GM21526 (cell line): ENCODE data around the gene ARMC6.

Experiments
- ATAC-seq: cut with Tn5 transposase; IDR thresholded peaks from one replicate; pipeline ENCODE4 v1.9.1; 2021; ENCODE audit warnings: moderate library complexity; ENCODE audit not compliant: unreplicated experiment, low FRiP score

Gene ARMC6

DNA sequence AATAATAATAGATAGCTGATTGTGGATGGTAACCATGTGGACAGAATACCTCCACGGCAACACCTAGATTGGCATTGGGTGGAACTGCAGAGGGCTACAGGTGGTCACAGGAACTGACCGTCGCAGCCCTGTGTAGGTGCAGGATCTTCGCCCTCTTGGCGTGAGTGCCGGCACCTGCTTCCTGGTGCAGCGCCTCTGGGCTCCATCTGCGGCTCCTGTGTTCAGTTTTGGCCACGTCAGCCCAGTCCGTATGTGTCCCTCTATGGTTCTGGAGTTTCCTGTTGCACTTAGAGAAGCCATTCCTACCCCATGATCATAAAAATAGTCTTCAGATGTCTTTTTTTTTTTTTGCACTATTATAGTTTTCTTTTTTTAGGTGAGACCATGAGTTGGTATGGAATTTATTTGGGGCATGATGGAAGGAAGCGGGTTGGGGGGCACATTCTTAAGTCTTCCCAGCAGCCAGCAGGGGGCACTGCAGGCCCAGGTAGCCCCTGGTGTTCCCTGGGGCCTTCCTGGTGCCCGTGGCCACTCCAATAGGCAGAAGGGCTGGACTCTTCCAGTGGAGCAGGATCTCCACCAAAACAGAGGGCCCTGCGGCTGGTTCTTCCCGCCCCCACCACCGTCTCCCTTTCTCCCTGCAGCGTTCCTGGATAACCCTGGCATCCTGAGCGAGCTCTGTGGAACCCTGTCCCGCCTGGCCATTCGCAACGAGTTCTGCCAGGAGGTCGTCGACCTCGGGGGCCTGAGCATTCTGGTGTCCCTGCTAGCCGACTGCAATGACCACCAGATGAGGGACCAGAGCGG is 20.3 kb downstream of the ARMC6 start:
- ATAC-seq: no peak

DNA sequence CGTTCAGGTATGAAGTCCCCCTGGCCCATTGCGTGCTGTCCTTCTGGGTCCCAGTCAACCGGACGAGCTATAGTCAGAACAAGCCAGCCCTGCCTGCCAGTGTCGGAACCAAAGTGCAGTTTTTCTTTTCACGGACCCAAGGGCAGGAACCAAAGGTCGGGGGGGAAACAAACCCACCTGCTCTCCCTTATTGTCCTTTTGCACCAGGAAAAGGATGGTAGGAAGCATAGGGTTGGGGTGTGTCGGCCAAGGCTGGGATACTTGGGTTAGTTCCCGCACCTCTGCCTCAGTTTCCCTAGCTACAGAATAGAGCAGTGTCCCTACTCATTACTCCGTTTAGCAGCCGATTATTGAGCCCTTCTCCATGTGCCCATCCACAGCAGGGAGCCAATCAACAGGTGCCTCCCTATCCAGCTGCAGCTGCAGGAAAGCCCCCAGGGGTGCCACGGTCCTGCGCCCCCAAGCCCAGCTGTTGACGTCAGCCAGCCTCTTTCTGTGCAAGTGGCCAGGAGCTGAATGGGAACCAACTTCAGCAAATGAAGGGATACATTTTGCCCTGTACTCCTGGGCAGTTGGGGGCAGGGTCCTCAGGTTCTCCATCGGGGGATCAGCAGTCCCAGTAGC is 21.0 kb downstream of the ARMC6 start:
- no peak for ATAC-seq

- no peak for ATAC-seq
Measured at GRCh38 chr19:19054939-19055440, 21.6 kb downstream of the ARMC6 start.

DNA sequence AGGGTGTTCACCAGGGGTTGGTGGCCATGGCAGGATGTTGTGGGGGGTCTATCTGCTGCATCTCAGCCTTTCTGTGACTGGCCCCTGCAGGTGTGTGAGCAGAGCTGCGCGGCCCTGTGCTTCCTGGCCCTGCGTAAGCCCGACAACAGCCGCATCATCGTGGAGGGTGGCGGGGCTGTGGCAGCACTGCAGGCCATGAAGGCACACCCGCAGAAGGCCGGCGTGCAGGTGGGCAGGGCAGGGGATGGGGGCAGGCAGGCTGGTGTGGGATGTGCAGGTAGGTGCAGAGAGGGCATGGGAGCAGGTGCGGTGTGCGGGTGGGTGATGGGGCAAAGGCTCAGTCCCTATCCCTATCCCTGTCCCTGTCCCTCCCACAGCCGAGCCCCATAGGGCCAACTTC is 22.3 kb downstream of the ARMC6 start:
- no peak for ATAC-seq

GRCh38 chr19:19056636-19057275 is 23.4 kb downstream of the ARMC6 start:
- no peak for ATAC-seq

DNA sequence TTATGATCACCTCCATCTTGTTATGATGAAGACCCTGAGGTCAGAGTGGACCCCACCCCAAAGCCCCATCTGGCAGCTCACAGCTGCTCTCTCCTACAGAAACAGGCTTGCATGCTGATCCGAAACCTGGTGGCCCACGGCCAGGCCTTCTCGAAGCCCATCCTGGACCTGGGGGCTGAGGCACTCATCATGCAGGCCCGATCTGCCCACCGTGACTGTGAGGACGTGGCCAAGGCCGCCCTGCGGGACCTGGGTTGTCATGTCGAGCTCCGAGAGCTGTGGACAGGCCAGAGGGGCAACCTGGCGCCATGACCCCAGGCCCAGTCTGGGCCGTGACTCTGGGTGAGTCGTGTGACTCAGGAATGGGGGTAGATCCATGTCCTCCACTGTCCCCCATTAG is 23.9 kb downstream of the ARMC6 start:
- no peak for ATAC-seq

- ATAC-seq: no peak
Measured at GRCh38 chr19:19057720-19058119, 24.3 kb downstream of the ARMC6 start.

- no peak for ATAC-seq
Measured at GRCh38 chr19:19059018-19059836, 25.8 kb downstream of the ARMC6 start.

- no peak for ATAC-seq
Measured at GRCh38 chr19:19059837-19060611, 26.6 kb downstream of the ARMC6 start.

DNA sequence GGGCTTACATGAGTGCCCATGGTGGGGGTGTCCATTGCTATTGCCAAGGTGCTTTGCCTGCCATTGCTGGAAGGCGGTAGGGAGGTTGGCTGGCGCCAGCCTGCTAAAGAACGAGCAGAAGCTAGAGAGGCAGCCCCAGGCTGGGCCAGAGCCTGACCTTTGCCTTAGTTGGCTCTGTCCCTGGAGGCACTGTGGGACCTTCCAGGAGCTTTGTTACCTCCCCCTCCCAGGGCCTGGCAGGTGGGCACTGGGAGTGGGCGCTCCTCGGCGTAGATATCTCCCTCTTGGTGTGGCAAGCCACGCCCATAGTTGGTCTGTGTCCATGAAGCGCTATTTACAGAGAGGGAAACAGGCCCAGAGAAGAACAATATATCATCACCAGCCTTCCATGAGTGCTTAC is 28.1 kb downstream of the ARMC6 start:
- ATAC-seq: no peak

GRCh38 chr19:19062454-19063182 is 29.2 kb downstream of the ARMC6 start:
- no peak for ATAC-seq

- peak; percentile 80 for ATAC-seq
Measured at GRCh38 chr19:19063183-19064097, 30.0 kb downstream of the ARMC6 start, which contains the start of gene SLC25A42. SLC25A42 (plus strand) TSS chr19:19063994; CDS start chr19:19096125, 32,131 bp downstream.

DNA sequence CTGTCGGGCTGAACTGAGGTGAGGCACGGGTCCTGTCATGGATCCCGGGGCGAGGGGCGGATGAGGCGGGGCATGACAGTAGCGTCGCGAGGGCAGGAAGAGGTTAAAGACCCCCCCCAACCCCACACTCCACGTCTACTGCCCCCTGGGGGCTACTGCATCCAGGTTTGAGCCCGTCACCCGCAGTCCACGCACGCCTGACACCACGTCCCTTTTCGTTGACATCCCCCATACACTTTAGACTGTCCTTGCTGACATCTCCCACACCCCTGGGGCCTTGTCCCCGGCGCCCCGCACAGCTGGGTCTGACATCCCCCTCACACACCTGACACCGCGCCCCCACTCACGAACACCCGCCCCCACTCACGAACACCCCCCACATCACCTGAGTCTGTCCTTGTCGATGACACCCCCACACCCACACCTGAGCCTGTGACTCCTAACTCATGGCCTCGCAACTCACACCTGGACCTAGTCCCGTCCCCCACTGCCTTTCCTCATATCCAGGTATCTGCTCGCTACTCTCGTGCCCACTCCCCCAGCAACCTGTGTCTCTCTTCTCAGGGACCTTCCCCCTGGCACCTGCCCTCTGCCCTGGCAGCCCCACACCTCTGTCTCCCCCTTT is 30.8 kb downstream of the ARMC6 start:
- ATAC-seq: no peak

DNA sequence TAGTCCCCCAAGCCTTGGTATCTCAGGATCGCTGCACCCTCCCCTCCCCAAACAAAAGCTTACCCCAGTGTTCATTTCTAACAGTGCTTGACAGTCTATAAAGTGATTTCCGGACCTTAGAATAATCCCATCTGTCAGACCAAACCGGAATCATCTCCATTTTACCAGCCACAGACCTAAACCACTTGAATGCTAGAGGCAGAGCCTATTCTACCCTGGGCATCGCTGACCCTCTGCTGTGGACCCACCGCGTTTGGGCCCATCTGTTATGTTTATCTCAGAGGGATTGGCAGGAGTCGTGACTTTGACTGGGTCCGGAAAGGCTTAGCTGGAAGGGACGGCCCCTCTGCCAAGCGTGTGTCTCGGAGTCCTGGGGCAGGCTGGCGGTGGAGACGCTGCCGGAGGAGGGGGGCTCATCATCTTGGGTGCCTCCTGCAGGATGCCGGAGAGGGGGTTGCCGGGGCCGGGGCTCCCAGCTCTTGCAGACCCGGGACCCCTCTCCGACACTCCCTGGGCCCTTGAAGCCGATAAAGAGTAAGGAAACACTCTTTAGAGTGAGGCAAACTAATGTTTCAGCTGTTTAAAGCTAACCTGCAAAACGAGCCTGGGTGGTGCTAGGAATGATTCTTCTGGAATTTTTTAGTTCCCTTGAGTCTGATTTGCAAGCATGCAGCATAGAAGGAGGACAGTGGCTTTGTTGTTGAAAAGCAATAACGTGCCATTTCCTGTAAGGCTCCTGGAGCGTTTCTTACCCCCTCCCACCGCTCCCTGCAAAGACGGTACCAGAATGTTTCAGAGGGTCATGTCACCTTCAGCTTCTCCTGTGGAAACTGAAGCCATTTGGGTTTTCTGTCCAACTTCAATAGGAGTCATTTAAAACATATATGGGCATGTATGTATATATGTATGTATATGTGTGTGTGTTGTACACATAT is 31.7 kb downstream of the ARMC6 start:
- no peak for ATAC-seq

- no peak for ATAC-seq
Measured at GRCh38 chr19:19067276-19068072, 34.1 kb downstream of the ARMC6 start.
